HG03175 (cell line): ENCODE results near the gene CFAP299.

Experiments used
- ATAC-seq: cut with Tn5 transposase; IDR thresholded peaks from one replicate; pipeline ENCODE4 v1.9.1; 2021; ENCODE audit warnings: mild to moderate bottlenecking, moderate library complexity; ENCODE audit not compliant: unreplicated experiment

The CFAP299 gene

GRCh38 chr4:80909938-80910337 lies 574.4 kb downstream of the CFAP299 start:
- ATAC-seq = no peak

- peak; percentile 73 for ATAC-seq
These were observed 575.9 kb downstream of the CFAP299 start for GRCh38 chr4:80911458-80911857.

- ATAC-seq = no peak
These were observed 576.8 kb downstream of the CFAP299 start for GRCh38 chr4:80912350-80912749.

- ATAC-seq = peak; percentile 79
These were observed 577.9 kb downstream of the CFAP299 start for GRCh38 chr4:80913381-80913780.

GRCh38 chr4:80916770-80917169 lies 581.2 kb downstream of the CFAP299 start:
- ATAC-seq = no peak

GRCh38 chr4:80918004-80918403 lies 582.5 kb downstream of the CFAP299 start:
- no peak for ATAC-seq

GRCh38 chr4:80921441-80921840 lies 585.9 kb downstream of the CFAP299 start:
- ATAC-seq = no peak

- ATAC-seq = no peak
These were observed 587.4 kb downstream of the CFAP299 start for GRCh38 chr4:80922941-80923340.

GRCh38 chr4:80925293-80925692 lies 589.8 kb downstream of the CFAP299 start:
- ATAC-seq = no peak

GRCh38 chr4:80926446-80926845 lies 590.9 kb downstream of the CFAP299 start:
- ATAC-seq = no peak

GRCh38 chr4:80926891-80927290 lies 591.4 kb downstream of the CFAP299 start:
- ATAC-seq = no peak

- ATAC-seq = no peak
These were observed 591.9 kb downstream of the CFAP299 start for GRCh38 chr4:80927420-80927819.

- ATAC-seq = no peak
These were observed 596.1 kb downstream of the CFAP299 start for GRCh38 chr4:80931631-80932081.

- no peak for ATAC-seq
These were observed 612.6 kb downstream of the CFAP299 start for GRCh38 chr4:80948141-80948540.

- ATAC-seq = peak; percentile 63
These were observed 613.5 kb downstream of the CFAP299 start for GRCh38 chr4:80948995-80949394.

- ATAC-seq = no peak
These were observed 620.9 kb downstream of the CFAP299 start for GRCh38 chr4:80956421-80956820.

- no peak for ATAC-seq
These were observed 627.5 kb downstream of the CFAP299 start for GRCh38 chr4:80963051-80963450.

- ATAC-seq = no peak
These were observed 631.8 kb downstream of the CFAP299 start for GRCh38 chr4:80967346-80967745.

GRCh38 chr4:80980239-80980638 lies 644.7 kb downstream of the CFAP299 start:
- no peak for ATAC-seq

GRCh38 chr4:80986011-80986410 lies 650.5 kb downstream of the CFAP299 start:
- no peak for ATAC-seq

- peak; percentile 58 for ATAC-seq
These were observed 654.5 kb downstream of the CFAP299 start for GRCh38 chr4:80989921-80990544.

GRCh38 chr4:80990851-80991250 lies 655.3 kb downstream of the CFAP299 start:
- ATAC-seq = peak; percentile 45

GRCh38 chr4:80999943-81000342 lies 664.4 kb downstream of the CFAP299 start:
- no peak for ATAC-seq
